Esophagus muscularis mucosa (tissue), 4 donors: ENCODE measurements around the gene STIMATE. TPM values are rescaled to one million over a fixed set of nuclear protein-coding genes. Genes with fewer than 3 reads are reported as not detected.

Experiments used
- DNase-seq: peaks from one replicate; pipeline ENCODE4 v3.0.0-alpha.2; 2017; ENCODE audit errors: extremely low spot score
- H3K27ac ChIP-seq, 4 donors: fragments of 200-600 bp; sonication (generic); replicated peaks in 1 of 4; 1 replicate in 3 of 4; 2 replicates in 1 of 4; pipeline ENCODE4 v1.5.1; 2016 to 2019; ENCODE audit warnings: mild to moderate bottlenecking in 1 of 4
- H3K27me3 ChIP-seq, 4 donors: fragments of 200-600 bp; sonication (generic); one replicate each; pipeline versions ENCODE4 v1.5.1 to v1.6.0; 2016 to 2019
- H3K36me3 ChIP-seq, 4 donors: fragments of 200-600 bp; sonication (generic); one replicate each; pipeline ENCODE4 v1.5.1; 2016 to 2019
- H3K4me1 ChIP-seq, 4 donors: fragments of 200-600 bp; sonication (generic); one replicate each; pipeline ENCODE4 v1.5.1; 2016 to 2019
- H3K4me3 ChIP-seq, 4 donors: fragments of 200-600 bp; sonication (generic); 1 replicate in 2 of 4; 2 replicates in 2 of 4; pipeline ENCODE4 v1.5.1; 2016 to 2019; ENCODE audit warnings: mild to moderate bottlenecking in 4 of 4, moderate library complexity in 1 of 4
- H3K9me3 ChIP-seq, 4 donors: fragments of 200-600 bp; sonication (generic); 1 replicate in 3 of 4; 2 replicates in 1 of 4; pipeline ENCODE4 v1.5.1; 2016 to 2019
- CTCF ChIP-seq, 3 experiments: fragments of 200-600 bp in 2 of 3; fragments of 450-650 bp in 1 of 3; sonication (generic) in 2 of 3; IDR thresholded peaks; one replicate each; pipeline ENCODE4 v1.5.1; 2017 to 2019; ENCODE audit warnings: antibody characterized with exemption in 3 of 3, mild to moderate bottlenecking in 2 of 3, moderate library complexity in 1 of 3
- EP300 ChIP-seq: sonication (generic); formaldehyde crosslinking; IDR thresholded peaks from one replicate; pipeline ENCODE4 v1.6.1; 2017; ENCODE audit warnings: antibody characterized with exemption
- POLR2A ChIP-seq: fragments of 450-650 bp; IDR thresholded peaks from one replicate; pipeline ENCODE4 v1.6.1; 2017; ENCODE audit warnings: antibody characterized with exemption, moderate library complexity, mild to moderate bottlenecking, low read depth
- POLR2AphosphoS5 ChIP-seq, 2 donors: sonication (generic); formaldehyde crosslinking; IDR thresholded peaks; one replicate each; pipeline ENCODE4 v1.6.1; 2017; ENCODE audit warnings: antibody characterized with exemption in 2 of 2
- WGBS: methylation state at CpG from one replicate; pipeline ENCODE4 v1.1.5; 2018; 5-methylcytosine and 5-hydroxymethylcytosine counted together
- intact Hi-C: fragments of 100-400 bp; cut with DNase I; formaldehyde crosslinking; loops from one replicate; pipeline ENCODE4 v1.15.1; 2023
- total RNA-seq, 4 donors: library from RNA; depleted of rRNA; stranded (reverse); fragments of >200 nt; gene quantifications; one replicate each; pipeline versions ENCODE4 v1.1.0 to v1.2.1, GENCODE V29; 2016

The STIMATE gene
- total RNA-seq, 4 donors from 2014 or later, result 10.4 to 23.6 (median 14.7) TPM

DNA sequence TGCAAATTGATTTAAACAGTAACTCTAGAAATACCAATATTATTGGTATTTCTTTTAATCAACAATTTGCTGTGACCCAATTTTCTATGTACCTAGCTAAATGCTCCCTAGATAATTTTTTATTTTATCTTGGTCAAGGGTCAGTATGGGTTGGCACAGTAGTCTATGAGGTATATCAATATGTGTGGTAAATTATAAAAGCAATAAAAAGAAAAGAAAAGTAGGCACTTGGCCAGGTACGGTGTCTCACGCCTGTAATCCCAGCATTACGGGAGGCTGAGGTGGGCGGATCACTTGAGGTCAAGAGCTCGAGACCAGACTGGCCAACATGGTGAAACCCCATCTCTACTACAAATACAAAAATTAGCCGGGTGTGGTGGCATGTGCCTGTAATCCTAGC lies 34.0 kb upstream of the STIMATE start:
- Histone ChIP-seq H3K36me3 (peaks cover 0 to 38% (median 18%) of the 10 kb centered on the region in 4 donors), H3K4me1 (peaks cover 0 to 4% (median 0%) of the 10 kb centered on the region in 4 donors), H3K27ac (no peak overlapping the region), H3K4me3 (no peak overlapping the region), H3K27me3 (no peaks in the 10 kb centered on the region), H3K9me3 (no peaks in the 10 kb centered on the region)
- WGBS, result 86% methylated on average over 6 of the region's 6 CpGs
- TF ChIP-seq EP300 (no peak), POLR2A (no peak), POLR2AphosphoS5 (IDR thresholded peaks at IDR 0.05) (no peak), CTCF (IDR thresholded peaks at IDR 0.05) (no peak)
- DNase-seq, result no peak
- intact Hi-C loops, result loop anchor here (10.0 kb wide), 1 partner anchor 157 kb away; the partner anchor contains the start of genes ITIH1 and NEK4

DNA sequence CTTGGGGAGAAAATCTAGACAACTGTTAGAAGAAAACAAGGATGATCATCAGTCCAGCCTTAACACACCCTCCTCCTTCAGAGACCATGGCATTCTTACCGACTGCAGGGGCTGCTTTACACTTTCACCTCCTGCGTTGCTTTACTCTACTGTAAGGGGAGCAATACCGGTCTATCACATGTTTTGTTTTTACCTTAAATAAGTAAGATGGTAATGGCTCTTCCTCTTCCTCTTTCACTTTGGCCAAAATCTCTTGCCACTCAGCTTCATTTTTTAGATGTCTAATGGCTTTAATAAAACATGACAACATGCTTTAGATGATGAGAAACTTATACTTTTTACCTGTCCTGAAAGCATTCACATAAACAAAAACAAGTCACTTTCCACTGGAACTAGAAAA lies 33.4 kb upstream of the STIMATE start:
- no peaks in the 10 kb centered on the region for H3K27me3 ChIP-seq
- peaks cover 0 to 41% (median 20%) of the 10 kb centered on the region in 4 donors for H3K36me3 ChIP-seq
- H3K4me1 ChIP-seq, result peaks cover 0 to 4% (median 0%) of the 10 kb centered on the region in 4 donors
- WGBS, result 92% methylated on average over 3 of the region's 3 CpGs
- TF ChIP-seq CTCF (IDR thresholded peaks at IDR 0.05) (no peak), EP300 (no peak), POLR2AphosphoS5 (IDR thresholded peaks at IDR 0.05) (no peak), POLR2A (no peak)
- no peak for DNase-seq
- no peak overlapping the region for H3K27ac ChIP-seq
- H3K4me3 ChIP-seq, result no peak overlapping the region
- intact Hi-C loops, result loop anchor here (10.0 kb wide), 1 partner anchor 156 kb away; the partner anchor contains the start of genes ITIH1 and NEK4
- no peaks in the 10 kb centered on the region for H3K9me3 ChIP-seq

DNA sequence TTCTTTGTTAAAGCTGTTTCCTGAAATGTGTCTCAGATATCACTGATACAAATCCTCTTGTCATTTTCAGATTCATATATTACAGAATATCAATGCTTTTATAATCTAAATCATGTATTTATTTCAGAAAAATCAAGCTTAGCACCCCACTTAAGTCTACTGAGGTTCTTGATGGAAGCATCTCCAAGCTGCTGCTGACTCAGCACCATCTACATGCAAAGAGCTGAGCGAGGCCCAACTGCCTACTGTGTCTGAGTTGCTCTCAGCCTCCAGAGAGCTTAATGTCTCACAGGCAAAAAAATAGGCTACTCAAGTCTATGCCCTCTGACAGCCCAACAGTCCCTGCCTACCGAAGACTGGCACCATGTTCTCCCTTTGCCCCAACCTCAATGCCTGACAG lies 29.2 kb upstream of the STIMATE start:
- Histone ChIP-seq H3K27me3 (no peaks in the 10 kb centered on the region), H3K4me1 (no peaks in the 10 kb centered on the region), H3K36me3 (peaks cover 4 to 67% (median 30%) of the 10 kb centered on the region in 4 donors), H3K9me3 (no peaks in the 10 kb centered on the region), H3K27ac (no peak overlapping the region), H3K4me3 (no peak overlapping the region)
- TF ChIP-seq POLR2A, result no peak
- TF ChIP-seq CTCF (IDR thresholded peaks at IDR 0.05), result no peak
- TF ChIP-seq EP300, result no peak
- TF ChIP-seq POLR2AphosphoS5 (IDR thresholded peaks at IDR 0.05), result no peak
- intact Hi-C loops, result no loop called here
- no peak for DNase-seq
- 84% methylated on average over 2 of the region's 2 CpGs for WGBS

DNA sequence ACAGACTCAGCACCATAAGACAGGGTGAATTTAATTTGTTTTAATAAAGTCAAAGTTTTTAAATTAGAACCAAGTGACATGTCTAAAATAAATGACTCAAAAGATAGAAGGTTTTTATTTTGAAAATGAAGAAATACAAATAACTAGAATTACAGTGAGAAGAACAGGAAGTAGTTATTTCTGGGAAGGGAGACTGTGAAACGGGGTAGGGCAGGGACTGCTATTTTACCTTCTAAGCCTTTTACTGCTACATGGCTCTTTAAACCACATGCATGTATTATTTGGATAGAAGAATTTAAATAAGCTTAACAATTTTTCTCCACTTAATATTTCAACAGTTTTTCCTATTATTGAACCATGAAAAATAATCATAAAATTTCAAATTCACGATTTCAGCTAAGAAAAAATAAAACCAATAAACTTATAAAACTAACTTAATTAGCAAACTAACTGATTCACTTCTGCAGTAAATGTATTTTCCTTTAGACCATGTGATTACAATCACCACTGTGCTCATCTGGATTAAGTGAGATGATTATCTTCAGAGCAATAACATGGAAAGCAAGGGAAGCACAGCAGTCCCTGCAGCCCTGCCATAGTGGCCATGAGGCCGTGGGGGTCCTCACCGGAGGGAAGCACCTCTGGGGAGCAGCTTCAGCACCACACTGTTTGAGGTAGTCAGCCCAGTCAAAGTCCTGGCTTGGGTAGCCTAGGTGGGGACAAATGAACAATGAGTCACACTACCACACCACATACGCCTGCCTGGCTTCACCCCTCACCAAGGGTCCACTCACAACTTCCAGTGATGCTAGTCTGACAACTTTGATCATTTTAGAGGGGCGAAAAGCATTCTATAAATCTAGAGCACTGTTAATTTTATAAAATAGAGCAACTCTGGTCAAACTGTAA lies 28.3 kb upstream of the STIMATE start:
- 70% methylated on average over 6 of the region's 6 CpGs for WGBS
- intact Hi-C loops, result no loop called here
- H3K36me3 ChIP-seq, result peaks cover 10 to 70% (median 37%) of the 10 kb centered on the region in 4 donors
- H3K4me3 ChIP-seq, result no peak overlapping the region
- DNase-seq, result no peak
- H3K27me3 ChIP-seq, result no peaks in the 10 kb centered on the region
- H3K27ac ChIP-seq, result no peak overlapping the region
- no peaks in the 10 kb centered on the region for H3K9me3 ChIP-seq
- no peak for TF ChIP-seq CTCF (IDR thresholded peaks at IDR 0.05)
- TF ChIP-seq POLR2AphosphoS5 (IDR thresholded peaks at IDR 0.05), result no peak
- no peak for TF ChIP-seq POLR2A
- no peak for TF ChIP-seq EP300
- no peaks in the 10 kb centered on the region for H3K4me1 ChIP-seq
